ENCODE measurements around the gene SIDT2.

SIDT2 gene

DNA sequence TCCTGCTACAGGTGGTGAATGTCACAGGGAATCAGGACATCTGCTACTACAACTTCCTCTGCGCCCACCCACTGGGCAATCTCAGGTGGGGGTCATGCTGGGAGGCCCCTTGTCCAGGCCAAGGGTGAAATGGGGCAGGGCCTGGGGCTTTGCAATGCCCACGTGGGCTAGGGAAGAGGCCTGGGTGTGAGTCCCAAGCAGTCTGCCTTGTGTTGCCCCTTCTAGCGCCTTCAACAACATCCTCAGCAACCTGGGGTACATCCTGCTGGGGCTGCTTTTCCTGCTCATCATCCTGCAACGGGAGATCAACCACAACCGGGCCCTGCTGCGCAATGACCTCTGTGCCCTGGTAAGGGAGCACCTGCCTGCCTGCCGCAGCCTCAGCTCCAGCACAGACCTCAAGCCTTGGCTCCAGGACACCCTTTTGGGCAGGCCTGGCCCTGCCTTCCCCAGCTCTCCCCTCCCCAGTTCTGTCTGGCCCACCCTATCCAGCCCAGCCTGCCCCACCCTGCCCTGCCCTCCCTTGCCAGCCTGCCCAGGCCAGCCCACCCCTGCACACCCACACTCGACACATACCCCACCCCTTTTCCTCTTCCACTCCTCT lies 11.5 kb downstream of the SIDT2 start:
- DNase-seq, result no peak

DNA sequence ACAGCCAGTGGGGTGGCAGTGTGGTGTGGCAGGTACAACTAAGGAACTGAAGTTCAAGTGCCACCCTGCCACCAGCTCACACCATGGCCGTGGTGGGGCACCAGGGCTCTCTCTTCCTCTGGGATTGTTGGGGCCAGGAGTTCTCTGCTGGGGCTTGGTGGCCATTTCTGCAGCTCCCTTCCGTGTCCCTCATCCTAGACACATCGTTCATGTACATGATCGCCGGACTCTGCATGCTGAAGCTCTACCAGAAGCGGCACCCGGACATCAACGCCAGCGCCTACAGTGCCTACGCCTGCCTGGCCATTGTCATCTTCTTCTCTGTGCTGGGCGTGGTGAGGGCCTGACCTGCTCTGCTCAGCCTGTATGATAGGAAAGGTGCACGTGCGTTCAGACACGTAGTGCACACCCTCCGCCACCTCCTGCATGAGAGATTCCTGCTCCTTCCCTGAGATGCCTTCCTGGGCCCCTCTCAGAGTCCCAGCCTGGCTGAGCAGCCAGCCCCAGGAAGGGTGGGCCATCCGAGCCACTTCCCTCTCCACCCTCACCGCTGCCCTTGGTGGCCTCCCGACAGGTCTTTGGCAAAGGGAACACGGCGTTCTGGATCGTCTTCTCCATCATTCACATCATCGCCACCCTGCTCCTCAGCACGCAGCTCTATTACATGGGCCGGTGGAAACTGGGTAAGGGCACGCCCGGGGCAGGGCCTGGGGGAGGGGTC lies 13.3 kb downstream of the SIDT2 start:
- no peak for DNase-seq

DNA sequence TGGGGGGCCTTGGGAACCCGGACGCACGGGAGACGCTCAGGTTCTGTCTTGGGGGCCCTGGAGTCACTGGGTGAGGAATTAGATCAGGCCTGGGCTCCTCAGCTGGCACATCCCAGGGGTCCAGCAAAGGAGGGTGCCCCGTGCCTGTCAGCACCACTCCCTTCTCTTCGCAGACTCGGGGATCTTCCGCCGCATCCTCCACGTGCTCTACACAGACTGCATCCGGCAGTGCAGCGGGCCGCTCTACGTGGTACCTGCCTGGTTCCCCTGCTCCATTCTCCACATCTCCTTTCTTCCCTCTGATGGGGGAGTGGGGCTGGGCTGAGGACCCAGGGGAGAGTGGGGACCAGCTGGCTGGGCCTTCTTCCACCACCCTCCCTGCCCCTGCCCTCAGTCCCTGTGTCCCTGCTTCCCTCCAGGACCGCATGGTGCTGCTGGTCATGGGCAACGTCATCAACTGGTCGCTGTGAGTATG lies 13.9 kb downstream of the SIDT2 start:
- no peak for DNase-seq

DNA sequence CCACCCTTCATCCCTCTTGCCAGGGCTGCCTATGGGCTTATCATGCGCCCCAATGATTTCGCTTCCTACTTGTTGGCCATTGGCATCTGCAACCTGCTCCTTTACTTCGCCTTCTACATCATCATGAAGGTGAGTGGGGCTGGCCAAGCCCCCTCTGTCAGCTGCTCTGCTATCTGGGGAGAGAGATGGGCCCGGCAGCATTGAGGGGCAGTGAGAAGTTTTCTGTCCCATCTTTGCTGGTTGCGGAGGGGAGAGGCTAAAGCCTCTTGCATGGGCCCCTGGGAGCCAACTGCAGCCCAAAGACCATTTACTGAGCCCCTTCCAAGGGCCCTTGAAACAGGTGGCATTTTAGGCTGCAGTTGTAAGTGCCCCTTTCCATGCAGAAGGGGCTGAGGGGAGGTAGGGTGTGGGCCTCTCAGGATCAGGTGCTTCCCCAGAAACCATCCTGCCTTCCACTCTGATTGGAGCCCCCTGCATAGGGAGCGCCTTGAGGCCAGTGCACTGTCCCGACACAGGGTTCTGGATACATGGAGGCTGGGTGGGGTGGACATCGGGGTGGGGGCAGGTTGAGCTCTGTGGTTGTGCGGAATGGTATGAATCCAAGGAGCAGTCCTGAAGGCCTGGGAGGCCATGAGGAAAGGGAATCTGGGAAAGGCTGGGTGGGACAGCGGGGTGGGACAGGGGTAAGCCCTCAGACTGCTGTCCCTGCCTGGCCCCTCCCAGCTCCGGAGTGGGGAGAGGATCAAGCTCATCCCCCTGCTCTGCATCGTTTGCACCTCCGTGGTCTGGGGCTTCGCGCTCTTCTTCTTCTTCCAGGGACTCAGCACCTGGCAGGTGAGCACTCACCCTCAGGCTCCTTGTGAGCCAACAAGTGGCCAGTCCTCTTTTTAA lies 14.8 kb downstream of the SIDT2 start:
- DNase-seq, result no peak

DNA sequence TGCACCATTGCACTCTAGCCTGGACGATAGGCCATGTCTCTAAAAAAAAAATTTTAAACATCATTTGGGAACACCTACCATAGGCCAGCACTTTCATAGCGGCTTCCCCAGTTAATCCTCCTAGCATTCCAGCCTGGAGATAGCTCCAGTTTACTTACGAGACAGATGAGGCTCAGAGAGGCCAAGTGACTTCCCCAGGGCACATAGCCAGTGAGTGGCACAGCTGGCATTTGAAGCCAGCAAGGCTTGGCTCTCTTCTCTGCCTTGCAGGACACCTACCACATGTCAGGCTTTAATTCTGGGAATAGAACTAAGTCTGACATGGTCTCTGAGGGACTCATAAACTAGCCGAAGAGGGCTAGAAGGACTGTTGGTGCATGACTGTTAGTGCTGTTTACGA lies 15.7 kb downstream of the SIDT2 start:
- DNase-seq, result no peak

DNA sequence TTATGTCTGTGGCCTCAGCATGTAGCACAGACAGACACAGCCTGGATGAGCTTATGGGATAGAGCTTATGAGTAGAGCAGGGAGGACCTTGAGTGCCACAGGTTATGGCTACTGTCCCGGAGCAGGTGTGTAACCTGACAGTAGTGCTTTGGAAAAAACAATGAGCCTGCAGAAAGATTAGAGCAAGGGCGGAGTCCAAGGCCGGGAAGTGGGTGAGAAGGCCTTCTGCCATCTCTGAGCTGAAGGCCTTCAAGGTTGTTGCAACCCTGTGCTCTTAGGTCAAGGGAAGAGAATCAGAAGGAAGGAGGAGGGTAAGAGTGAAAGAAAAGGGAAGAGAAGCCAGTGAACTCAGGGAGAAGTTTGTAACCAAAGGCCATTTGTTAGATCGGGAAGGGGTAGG lies 16.7 kb downstream of the SIDT2 start:
- DNase-seq, result no peak

DNA sequence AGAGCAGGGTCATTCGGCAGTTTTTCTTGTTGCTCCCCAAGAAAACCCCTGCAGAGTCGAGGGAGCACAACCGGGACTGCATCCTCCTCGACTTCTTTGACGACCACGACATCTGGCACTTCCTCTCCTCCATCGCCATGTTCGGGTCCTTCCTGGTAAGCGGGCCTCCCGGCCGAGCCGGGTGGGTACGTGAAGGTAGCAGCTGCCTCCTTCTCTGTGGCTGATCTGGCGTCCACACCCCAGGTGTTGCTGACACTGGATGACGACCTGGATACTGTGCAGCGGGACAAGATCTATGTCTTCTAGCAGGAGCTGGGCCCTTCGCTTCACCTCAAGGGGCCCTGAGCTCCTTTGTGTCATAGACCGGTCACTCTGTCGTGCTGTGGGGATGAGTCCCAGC lies 17.2 kb downstream of the SIDT2 start:
- DNase-seq, result no peak

DNA sequence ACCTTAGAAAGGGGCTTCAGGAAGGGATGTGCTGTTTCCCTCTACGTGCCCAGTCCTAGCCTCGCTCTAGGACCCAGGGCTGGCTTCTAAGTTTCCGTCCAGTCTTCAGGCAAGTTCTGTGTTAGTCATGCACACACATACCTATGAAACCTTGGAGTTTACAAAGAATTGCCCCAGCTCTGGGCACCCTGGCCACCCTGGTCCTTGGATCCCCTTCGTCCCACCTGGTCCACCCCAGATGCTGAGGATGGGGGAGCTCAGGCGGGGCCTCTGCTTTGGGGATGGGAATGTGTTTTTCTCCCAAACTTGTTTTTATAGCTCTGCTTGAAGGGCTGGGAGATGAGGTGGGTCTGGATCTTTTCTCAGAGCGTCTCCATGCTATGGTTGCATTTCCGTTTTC lies 18.5 kb downstream of the SIDT2 start:
- DNase-seq, result no peak

DNA sequence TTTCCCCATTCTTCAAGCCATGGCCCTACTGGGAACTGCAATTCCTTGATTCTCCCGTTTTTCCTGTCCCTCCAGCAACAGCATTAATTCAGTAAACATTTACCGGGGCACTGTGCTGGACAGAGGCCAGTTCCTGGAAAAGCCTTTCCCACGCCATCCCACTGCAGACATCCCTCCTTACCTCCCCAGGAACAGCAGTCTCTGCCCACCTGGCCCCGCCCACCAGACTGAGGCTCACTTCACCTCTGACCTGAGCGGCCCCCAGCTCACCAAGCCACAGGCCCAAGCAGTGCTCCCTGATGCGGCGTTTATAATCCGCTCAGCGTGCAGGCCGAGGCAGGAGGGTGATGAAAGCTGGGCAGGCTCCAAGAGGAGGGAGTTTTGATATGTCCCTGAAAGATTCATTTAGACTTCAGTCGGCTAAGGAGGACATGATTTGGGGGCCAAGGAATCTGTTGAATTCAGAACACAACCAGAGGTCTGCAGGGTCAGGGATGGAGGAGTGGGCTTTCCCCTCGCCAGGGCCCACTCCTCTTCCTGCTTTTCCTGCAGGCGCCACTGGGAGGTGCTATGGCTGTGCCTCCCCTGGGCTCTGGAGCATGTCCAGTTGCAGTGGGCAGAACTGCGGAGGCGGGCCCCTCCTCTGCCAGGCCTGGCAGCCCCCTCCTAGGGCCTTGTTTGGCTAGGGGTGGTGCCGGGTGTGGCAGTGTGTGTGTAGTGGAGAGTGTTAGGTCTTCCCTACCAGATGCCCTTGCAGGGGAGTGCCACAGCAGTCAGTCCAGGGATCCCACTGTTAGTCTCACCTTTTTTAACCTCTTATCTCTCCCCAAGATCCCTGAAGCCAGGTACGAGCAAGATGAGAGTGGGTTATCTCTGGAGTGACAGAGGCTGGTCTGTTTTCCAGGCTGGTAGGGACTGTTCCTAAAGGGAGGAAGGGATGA lies 19.2 kb downstream of the SIDT2 start:
- no peak for DNase-seq

DNA sequence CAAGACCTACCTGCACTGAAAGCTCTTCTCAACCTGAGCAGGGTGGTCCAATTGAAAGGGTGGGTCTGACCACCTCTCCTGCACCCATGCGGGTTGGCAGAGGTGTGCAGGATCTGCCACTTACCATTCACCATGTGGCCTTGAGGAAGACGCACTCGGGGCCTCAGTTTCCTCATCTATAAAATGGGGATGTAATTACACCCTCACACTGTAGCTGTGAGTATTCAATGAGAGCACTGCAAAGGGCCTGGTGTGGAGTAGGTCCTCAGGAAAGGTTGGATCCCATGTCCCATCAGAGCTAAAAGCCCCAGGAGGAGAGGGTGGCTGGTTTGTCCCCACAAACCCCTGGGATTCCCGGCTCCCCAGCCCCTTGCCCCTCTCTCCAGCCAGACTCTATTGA lies 20.1 kb downstream of the SIDT2 start:
- DNase-seq, result no peak

DNA sequence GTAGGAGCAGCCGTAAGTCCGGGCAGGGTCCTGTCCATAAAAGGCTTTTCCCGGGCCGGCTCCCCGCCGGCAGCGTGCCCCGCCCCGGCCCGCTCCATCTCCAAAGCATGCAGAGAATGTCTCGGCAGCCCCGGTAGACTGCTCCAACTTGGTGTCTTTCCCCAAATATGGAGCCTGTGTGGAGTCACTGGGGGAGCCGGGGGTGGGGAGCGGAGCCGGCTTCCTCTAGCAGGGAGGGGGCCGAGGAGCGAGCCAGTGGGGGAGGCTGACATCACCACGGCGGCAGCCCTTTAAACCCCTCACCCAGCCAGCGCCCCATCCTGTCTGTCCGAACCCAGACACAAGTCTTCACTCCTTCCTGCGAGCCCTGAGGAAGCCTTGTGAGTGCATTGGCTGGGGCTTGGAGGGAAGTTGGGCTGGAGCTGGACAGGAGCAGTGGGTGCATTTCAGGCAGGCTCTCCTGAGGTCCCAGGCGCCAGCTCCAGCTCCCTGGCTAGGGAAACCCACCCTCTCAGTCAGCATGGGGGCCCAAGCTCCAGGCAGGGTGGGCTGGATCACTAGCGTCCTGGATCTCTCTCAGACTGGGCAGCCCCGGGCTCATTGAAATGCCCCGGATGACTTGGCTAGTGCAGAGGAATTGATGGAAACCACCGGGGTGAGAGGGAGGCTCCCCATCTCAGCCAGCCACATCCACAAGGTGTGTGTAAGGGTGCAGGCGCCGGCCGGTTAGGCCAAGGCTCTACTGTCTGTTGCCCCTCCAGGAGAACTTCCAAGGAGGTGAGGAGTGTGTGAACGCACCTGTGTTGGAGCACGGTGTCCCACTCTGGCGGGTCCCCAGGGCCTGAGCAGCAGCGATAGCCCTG lies 20.7 kb downstream of the SIDT2 start, which contains the start of gene TAGLN:
TSS of gene TAGLN (plus strand) at position 318 of the 863 bp plus-strand sequence. CDS start 3,644 bp downstream, outside the sequence.
- no peak for DNase-seq

DNA sequence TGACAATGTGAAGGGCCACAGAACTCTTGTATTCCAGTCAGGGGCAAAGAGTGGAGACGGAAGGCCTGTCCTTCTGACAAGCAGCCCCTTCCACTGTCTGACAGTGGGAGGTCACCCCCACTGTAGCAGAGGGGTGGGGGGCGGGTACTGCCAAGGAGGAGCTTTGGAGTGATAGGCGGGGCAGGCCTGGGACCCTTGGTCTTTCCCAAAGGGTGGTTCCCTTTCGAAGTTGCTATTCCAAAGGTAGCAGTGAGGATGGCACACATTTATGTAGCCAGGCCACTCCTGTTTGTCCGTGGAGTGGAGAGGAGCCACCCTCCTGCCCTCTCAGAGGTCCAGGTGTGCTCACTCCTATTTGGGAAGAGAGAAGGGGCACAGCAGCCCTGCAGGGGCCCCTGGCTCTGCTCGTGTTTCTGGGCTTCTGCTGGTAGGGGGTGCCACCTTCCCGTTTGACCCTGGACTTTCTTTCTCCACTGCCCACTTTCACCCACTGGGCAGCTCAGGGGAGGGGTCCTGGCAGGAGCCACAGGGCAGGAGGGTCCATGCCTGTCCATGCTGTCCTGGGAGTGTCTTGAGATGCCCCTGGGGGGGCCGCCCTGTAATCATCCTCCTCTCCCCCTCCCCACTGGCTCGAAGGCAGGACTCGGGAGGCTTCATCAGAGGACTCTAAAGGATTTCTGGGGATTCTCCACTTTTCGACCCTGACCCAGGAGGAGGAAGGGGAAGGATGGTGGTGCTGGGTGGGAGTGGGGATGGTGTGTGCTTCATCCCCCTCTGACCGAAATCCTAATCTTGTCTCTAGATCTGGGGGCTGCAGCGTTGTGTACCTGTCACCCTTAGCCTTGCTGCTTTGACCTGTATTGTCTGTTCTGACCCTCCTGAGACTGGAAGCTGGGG lies 21.6 kb downstream of the SIDT2 start:
- no peak for DNase-seq

DNA sequence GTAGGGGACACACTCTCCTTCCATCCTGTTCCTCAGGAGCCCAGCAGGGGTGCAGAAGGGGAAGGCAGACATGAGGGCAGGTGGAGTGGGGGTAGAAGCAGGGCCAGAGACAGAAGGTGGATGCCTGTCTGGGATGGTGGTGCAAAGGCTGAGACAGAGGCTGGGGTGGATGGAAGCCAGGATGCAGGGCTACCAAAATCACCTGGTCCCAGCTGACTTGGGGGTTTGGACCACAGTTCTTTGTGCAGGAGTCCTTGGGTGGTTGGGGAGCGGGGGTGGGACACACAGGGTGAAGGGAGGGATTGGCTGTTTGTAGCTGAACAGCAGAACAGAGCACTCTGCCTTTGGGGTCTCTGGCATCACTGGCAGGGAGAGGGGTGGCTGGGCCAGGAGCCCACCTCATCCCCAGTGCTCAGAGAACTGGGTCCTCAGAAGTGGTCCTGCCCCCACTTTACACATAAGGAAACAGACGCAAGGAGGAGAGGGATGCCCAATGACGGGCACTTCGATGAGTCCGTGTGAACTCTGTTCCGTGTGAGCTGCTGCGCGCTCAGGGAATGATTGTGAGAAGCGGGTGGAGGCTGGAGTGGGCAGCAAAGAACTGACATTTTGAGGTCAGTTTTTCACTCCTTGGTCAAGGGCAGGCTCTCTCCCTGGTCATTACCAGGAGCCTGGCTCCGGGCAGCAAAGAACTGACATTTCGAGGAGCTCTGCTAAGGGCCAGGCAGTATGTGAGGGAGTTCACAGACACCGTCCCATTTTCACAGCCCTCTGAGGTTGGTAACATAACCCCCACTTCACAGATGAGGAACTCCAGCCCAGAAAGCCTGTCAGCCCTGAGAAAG lies 22.5 kb downstream of the SIDT2 start:
- no peak for DNase-seq

DNA sequence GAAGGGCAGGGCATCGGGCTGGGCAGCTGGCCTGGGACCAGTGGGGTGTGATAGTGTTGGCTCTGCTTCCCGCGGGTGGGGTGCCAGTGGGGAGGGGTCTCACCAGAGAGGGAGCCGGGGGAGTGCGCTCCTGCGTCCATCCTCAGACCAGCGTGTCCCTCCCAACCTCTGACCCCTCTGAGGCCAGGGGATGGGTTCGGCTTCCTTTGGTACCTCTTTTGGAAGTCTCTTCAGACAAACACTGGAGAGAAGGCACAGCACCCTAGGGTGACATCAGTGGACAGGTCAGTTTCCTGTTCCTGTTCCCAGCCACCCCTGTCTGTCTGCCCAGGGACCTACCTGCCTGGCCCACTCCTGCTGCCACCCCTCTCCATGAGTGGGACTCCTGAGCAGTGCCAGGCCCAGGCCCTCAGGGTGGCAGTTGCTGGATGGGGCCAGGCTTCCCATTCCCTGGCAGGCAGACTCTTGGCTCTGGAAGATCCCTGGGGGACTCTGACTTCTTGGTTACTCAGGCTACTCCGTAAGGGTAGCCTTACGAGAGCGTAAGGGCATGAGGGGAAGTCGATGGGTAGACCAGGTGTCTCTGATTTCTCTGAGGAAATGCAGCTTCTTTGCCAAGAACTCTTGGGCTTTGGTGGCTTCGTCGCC lies 23.2 kb downstream of the SIDT2 start:
- no peak for DNase-seq

DNA sequence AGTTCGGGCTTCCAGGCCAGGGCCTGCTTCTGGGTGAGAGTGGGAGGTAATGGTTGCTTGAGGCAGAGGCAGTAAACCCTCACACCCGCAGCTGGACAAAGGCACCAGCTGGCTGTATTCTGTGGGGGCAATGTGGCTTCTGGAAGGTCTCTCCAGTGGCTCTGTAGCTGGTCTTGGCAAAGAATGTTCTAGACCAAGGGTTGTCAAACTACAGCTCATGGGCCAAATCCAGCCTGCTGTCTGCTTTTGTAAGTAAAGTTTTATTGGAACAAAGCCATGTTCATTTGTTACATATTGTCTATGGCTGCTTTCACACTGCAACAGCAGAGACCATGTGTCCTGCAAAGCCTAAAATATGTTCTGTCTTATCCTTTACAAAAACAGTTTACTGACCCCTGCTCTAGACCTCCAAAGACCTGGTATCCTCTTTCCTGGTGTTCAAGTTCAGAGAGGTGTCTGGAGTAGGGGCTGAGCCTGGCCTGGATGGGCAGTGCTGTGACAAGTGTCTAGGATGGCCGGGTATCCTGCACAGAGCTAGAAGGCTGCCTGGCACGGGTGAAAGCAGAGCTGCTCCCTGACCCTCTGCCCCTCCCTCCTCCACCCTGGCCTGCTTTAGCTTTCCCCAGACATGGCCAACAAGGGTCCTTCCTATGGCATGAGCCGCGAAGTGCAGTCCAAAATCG lies 24.0 kb downstream of the SIDT2 start:
- no peak for DNase-seq

DNA sequence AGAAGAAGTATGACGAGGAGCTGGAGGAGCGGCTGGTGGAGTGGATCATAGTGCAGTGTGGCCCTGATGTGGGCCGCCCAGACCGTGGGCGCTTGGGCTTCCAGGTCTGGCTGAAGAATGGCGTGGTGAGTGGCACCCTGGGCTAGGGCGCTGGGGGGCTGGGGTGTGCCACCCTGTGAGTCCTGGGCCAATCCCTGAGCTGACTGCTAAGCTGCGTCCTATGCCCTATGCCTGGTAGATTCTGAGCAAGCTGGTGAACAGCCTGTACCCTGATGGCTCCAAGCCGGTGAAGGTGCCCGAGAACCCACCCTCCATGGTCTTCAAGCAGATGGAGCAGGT lies 24.5 kb downstream of the SIDT2 start:
- no peak for DNase-seq

DNA sequence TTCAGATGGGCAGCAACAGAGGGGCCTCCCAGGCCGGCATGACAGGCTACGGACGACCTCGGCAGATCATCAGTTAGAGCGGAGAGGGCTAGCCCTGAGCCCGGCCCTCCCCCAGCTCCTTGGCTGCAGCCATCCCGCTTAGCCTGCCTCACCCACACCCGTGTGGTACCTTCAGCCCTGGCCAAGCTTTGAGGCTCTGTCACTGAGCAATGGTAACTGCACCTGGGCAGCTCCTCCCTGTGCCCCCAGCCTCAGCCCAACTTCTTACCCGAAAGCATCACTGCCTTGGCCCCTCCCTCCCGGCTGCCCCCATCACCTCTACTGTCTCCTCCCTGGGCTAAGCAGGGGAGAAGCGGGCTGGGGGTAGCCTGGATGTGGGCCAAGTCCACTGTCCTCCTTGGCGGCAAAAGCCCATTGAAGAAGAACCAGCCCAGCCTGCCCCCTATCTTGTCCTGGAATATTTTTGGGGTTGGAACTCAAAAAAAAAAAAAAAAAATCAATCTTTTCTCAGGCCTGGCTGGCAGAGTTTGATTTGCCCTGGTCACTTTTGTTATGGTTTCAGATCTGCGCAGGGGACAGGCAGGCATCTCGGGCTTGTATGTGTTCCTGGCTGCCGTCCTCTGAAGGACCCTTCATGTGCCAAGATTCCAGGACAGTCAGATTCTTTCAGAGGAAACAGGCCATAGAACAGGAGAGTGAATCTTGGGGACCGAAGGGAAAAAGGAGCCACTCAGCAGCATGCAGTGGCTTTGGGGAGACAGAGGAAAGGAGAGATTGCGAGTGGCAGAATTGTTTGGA lies 25.9 kb downstream of the SIDT2 start:
- no peak for DNase-seq
